HG03442 (cell line): Measurements from ENCODE around the gene MROH7.
"Not testable (repeated sequence)": the region's sequence is repeated elsewhere in the genome, so short reads cannot be mapped to it uniquely, and the experiment has no call there.

Source experiments
- ATAC-seq: cut with Tn5 transposase; IDR thresholded peaks from one replicate; pipeline ENCODE4 v1.9.1; 2021; ENCODE audit warnings: mild to moderate bottlenecking, moderate library complexity; ENCODE audit not compliant: unreplicated experiment

MROH7 gene

GRCh38 chr1:54609301-54609921 is 32.2 kb upstream of the MROH7 start:
- ATAC-seq = no peak

- no peak for ATAC-seq
Measured at GRCh38 chr1:54610048-54610447, 31.5 kb upstream of the MROH7 start.

GRCh38 chr1:54610601-54611580 is 30.7 kb upstream of the MROH7 start:
- no peak for ATAC-seq

GRCh38 chr1:54611621-54612020 is 30.0 kb upstream of the MROH7 start:
- no peak for ATAC-seq

- no peak for ATAC-seq
Measured at GRCh38 chr1:54614024-54614423, 27.6 kb upstream of the MROH7 start.

- no peak for ATAC-seq
Measured at GRCh38 chr1:54614563-54614962, 27.0 kb upstream of the MROH7 start.

- no peak for ATAC-seq
Measured at GRCh38 chr1:54615531-54616279, 25.9 kb upstream of the MROH7 start.

- ATAC-seq = no peak
Measured at GRCh38 chr1:54619749-54620148, 21.8 kb upstream of the MROH7 start.

- ATAC-seq = no peak
Measured at GRCh38 chr1:54623216-54624007, 18.2 kb upstream of the MROH7 start, which contains the start of gene FAM151A. Gene FAM151A, minus strand, starts transcription at chr1:54623525. Its CDS starts 130 bp downstream, at chr1:54623395.

GRCh38 chr1:54624466-54625464 is 16.8 kb upstream of the MROH7 start:
- ATAC-seq = no peak

- ATAC-seq = no peak
Measured at GRCh38 chr1:54627196-54627595, 14.4 kb upstream of the MROH7 start.

- not testable (repeated sequence) for ATAC-seq
Measured at GRCh38 chr1:54635804-54636203, 5.8 kb upstream of the MROH7 start.

- ATAC-seq = not testable (repeated sequence)
Measured at GRCh38 chr1:54636461-54637446, 4.8 kb upstream of the MROH7 start.

- ATAC-seq = no peak
Measured at GRCh38 chr1:54640361-54640760, 1.2 kb upstream of the MROH7 start.

- no peak for ATAC-seq
Measured at GRCh38 chr1:54643736-54644135, 2.1 kb downstream of the MROH7 start.

GRCh38 chr1:54645806-54646676 is 4.5 kb downstream of the MROH7 start:
- no peak for ATAC-seq
